Measurements from ENCODE around the gene FBXO22.
A peak's percentile ranks its signal among the peaks of the same experiment; 100 is the strongest.
"Not testable (repeated sequence)": the region's sequence is repeated elsewhere in the genome, so short reads cannot be mapped to it uniquely, and the experiment has no call there.

FBXO22 gene

GRCh38 chr15:75903331-75904239, at the start of gene FBXO22:
TSS of gene FBXO22 (plus strand) at chr15:75903878. CDS start at chr15:75903964, 86 bp downstream.
- peak; percentile 71 to 87 (median 75) for DNase-seq (ENCODE audit: low read depth in 3 of 3, low spot score in 1 of 3)

- DNase-seq (ENCODE audit: low read depth in 3 of 3, low spot score in 1 of 3): no peak
Observed at GRCh38 chr15:75857886-75858285, 45.8 kb upstream of the FBXO22 start.

- no peak for DNase-seq (ENCODE audit: low read depth in 3 of 3, low spot score in 1 of 3)
Observed at GRCh38 chr15:75861750-75862402, 41.8 kb upstream of the FBXO22 start.

- no peak for DNase-seq (ENCODE audit: low read depth in 3 of 3, low spot score in 1 of 3)
Observed at GRCh38 chr15:75862796-75863195, 40.9 kb upstream of the FBXO22 start.

GRCh38 chr15:75864213-75865059, 39.2 kb upstream of the FBXO22 start:
- no peak for DNase-seq (ENCODE audit: low read depth in 3 of 3, low spot score in 1 of 3)

- not testable (repeated sequence) for DNase-seq (ENCODE audit: low read depth in 3 of 3, low spot score in 1 of 3)
Observed at GRCh38 chr15:75866045-75866444, 37.6 kb upstream of the FBXO22 start.

GRCh38 chr15:75866916-75867315, 36.8 kb upstream of the FBXO22 start:
- no peak for DNase-seq (ENCODE audit: low read depth in 3 of 3, low spot score in 1 of 3)

- no peak for DNase-seq (ENCODE audit: low read depth in 3 of 3, low spot score in 1 of 3)
Observed at GRCh38 chr15:75867449-75867848, 36.2 kb upstream of the FBXO22 start.

GRCh38 chr15:75868019-75868418, 35.7 kb upstream of the FBXO22 start:
- DNase-seq (ENCODE audit: low read depth in 3 of 3, low spot score in 1 of 3): no peak

- no peak for DNase-seq (ENCODE audit: low read depth in 3 of 3, low spot score in 1 of 3)
Observed at GRCh38 chr15:75869446-75869845, 34.2 kb upstream of the FBXO22 start.

GRCh38 chr15:75871589-75871988, 32.1 kb upstream of the FBXO22 start:
- not testable (repeated sequence) for DNase-seq (ENCODE audit: low read depth in 3 of 3, low spot score in 1 of 3)

GRCh38 chr15:75872403-75872990, 31.2 kb upstream of the FBXO22 start:
- DNase-seq (ENCODE audit: low read depth in 3 of 3, low spot score in 1 of 3): no peak

- no peak for DNase-seq (ENCODE audit: low read depth in 3 of 3, low spot score in 1 of 3)
Observed at GRCh38 chr15:75884041-75884440, 19.6 kb upstream of the FBXO22 start.

- no peak for DNase-seq (ENCODE audit: low read depth in 3 of 3, low spot score in 1 of 3)
Observed at GRCh38 chr15:75887178-75887577, 16.5 kb upstream of the FBXO22 start.

- no peak for DNase-seq (ENCODE audit: low read depth in 3 of 3, low spot score in 1 of 3)
Observed at GRCh38 chr15:75891895-75892294, 11.8 kb upstream of the FBXO22 start.

- DNase-seq (ENCODE audit: low read depth in 3 of 3, low spot score in 1 of 3): no peak
Observed at GRCh38 chr15:75895731-75896130, 7.9 kb upstream of the FBXO22 start.

- no peak for DNase-seq (ENCODE audit: low read depth in 3 of 3, low spot score in 1 of 3)
Observed at GRCh38 chr15:75900577-75900976, 3.1 kb upstream of the FBXO22 start.

- no peak for DNase-seq (ENCODE audit: low read depth in 3 of 3, low spot score in 1 of 3)
Observed at GRCh38 chr15:75902129-75902557, 1.5 kb upstream of the FBXO22 start.

- no peak for DNase-seq (ENCODE audit: low read depth in 3 of 3, low spot score in 1 of 3)
Observed at GRCh38 chr15:75905231-75905630, 1.6 kb downstream of the FBXO22 start.

GRCh38 chr15:75910355-75910754, 6.7 kb downstream of the FBXO22 start:
- DNase-seq (ENCODE audit: low read depth in 3 of 3, low spot score in 1 of 3): not testable (repeated sequence)

GRCh38 chr15:75916978-75917377, 13.3 kb downstream of the FBXO22 start:
- DNase-seq (ENCODE audit: low read depth in 3 of 3, low spot score in 1 of 3): no peak

Measured in stimulated activated CD4-positive, alpha-beta T cell treated with anti-CD3 and anti-CD28 coated beads, TNF-alpha, amount 100 ng/mL, for 1 hour (primary cell).